T-helper 2 cell treated with Interferon-gamma antibody and Interleukin-4, amounts not matched to agents 5 μg/mL and 100 μg/mL, for 36 hours (primary cell): Measurements from ENCODE around the gene MAPK8IP3.
"Not testable (repeated sequence)": the region's sequence is repeated elsewhere in the genome, so short reads cannot be mapped to it uniquely, and the experiment has no call there.

ENCODE experiments used
- DNase-seq: peaks from one replicate; pipeline ENCODE4 v3.0.0; 2021; ENCODE audit warnings: low spot score
- H3K27ac Mint-ChIP-seq: one replicate; pipeline ENCODE4 v1.8.0; 2021; ENCODE audit warnings: mild to moderate bottlenecking, mixed read lengths
- H3K27me3 Mint-ChIP-seq: one replicate; pipeline ENCODE4 v1.8.0; 2021; ENCODE audit warnings: low read depth, mixed read lengths
- H3K36me3 Mint-ChIP-seq: one replicate; pipeline ENCODE4 v1.8.0; 2021; ENCODE audit warnings: low read depth, mixed read lengths
- H3K4me1 Mint-ChIP-seq: one replicate; pipeline ENCODE4 v1.8.0; 2021; ENCODE audit warnings: low read depth, mixed read lengths
- H3K4me3 Mint-ChIP-seq: one replicate; pipeline ENCODE4 v1.8.0; 2022; ENCODE audit warnings: mild to moderate bottlenecking, moderate library complexity, mixed read lengths
- H3K9me3 Mint-ChIP-seq: one replicate; pipeline ENCODE4 v1.8.0; 2021; ENCODE audit warnings: mixed read lengths

The MAPK8IP3 gene

GRCh38 chr16:1708768-1709180, 2.8 kb downstream of the MAPK8IP3 start:
- H3K36me3 Mint-ChIP-seq = peaks cover 3% of the 10 kb centered on the region
- H3K27me3 Mint-ChIP-seq = no peaks in the 10 kb centered on the region
- H3K27ac Mint-ChIP-seq = no peak overlapping the region
- H3K4me3 Mint-ChIP-seq = no peak overlapping the region
- peaks cover 24% of the 10 kb centered on the region for H3K4me1 Mint-ChIP-seq
- DNase-seq = no peak
- H3K9me3 Mint-ChIP-seq = no peaks in the 10 kb centered on the region

- Mint-ChIP-seq H3K27me3 (no peaks in the 10 kb centered on the region), H3K4me3 (no peak overlapping the region), H3K9me3 (no peaks in the 10 kb centered on the region), H3K36me3 (peaks cover 3% of the 10 kb centered on the region), H3K4me1 (peaks cover 22% of the 10 kb centered on the region), H3K27ac (no peak overlapping the region)
- no peak for DNase-seq
Observed at GRCh38 chr16:1709356-1709755, 3.4 kb downstream of the MAPK8IP3 start.

- no peak overlapping the region for H3K27ac Mint-ChIP-seq
- peaks cover 8% of the 10 kb centered on the region for H3K36me3 Mint-ChIP-seq
- no peak for DNase-seq
- H3K4me1 Mint-ChIP-seq = peaks cover 13% of the 10 kb centered on the region
- no peak overlapping the region for H3K4me3 Mint-ChIP-seq
- H3K27me3 Mint-ChIP-seq = no peaks in the 10 kb centered on the region
- H3K9me3 Mint-ChIP-seq = no peaks in the 10 kb centered on the region
Observed at GRCh38 chr16:1710811-1711507, 5.0 kb downstream of the MAPK8IP3 start.

GRCh38 chr16:1712791-1713261, 6.8 kb downstream of the MAPK8IP3 start:
- peaks cover 6% of the 10 kb centered on the region for H3K36me3 Mint-ChIP-seq
- no peak overlapping the region for H3K4me3 Mint-ChIP-seq
- peaks cover 6% of the 10 kb centered on the region for H3K4me1 Mint-ChIP-seq
- H3K27ac Mint-ChIP-seq = no peak overlapping the region
- DNase-seq = no peak
- no peaks in the 10 kb centered on the region for H3K9me3 Mint-ChIP-seq
- H3K27me3 Mint-ChIP-seq = no peaks in the 10 kb centered on the region

GRCh38 chr16:1713331-1713730, 7.3 kb downstream of the MAPK8IP3 start:
- no peaks in the 10 kb centered on the region for H3K9me3 Mint-ChIP-seq
- H3K4me1 Mint-ChIP-seq = peaks cover 3% of the 10 kb centered on the region
- no peak overlapping the region for H3K4me3 Mint-ChIP-seq
- no peak overlapping the region for H3K27ac Mint-ChIP-seq
- DNase-seq = no peak
- H3K36me3 Mint-ChIP-seq = peaks cover 6% of the 10 kb centered on the region
- H3K27me3 Mint-ChIP-seq = no peaks in the 10 kb centered on the region

GRCh38 chr16:1713933-1714332, 7.9 kb downstream of the MAPK8IP3 start:
- DNase-seq = no peak
- no peaks in the 10 kb centered on the region for H3K9me3 Mint-ChIP-seq
- peaks cover 6% of the 10 kb centered on the region for H3K36me3 Mint-ChIP-seq
- no peak overlapping the region for H3K4me3 Mint-ChIP-seq
- H3K27ac Mint-ChIP-seq = no peak overlapping the region
- no peaks in the 10 kb centered on the region for H3K27me3 Mint-ChIP-seq
- peaks cover 5% of the 10 kb centered on the region for H3K4me1 Mint-ChIP-seq

- Mint-ChIP-seq H3K9me3 (no peaks in the 10 kb centered on the region), H3K36me3 (peaks cover 7% of the 10 kb centered on the region), H3K27ac (no peak overlapping the region), H3K4me1 (peaks cover 10% of the 10 kb centered on the region), H3K27me3 (no peaks in the 10 kb centered on the region), H3K4me3 (no peak overlapping the region)
- no peak for DNase-seq
Observed at GRCh38 chr16:1715220-1715619, 9.2 kb downstream of the MAPK8IP3 start.

GRCh38 chr16:1718236-1718635, 12.2 kb downstream of the MAPK8IP3 start:
- not testable (repeated sequence) for H3K36me3 Mint-ChIP-seq, H3K27ac Mint-ChIP-seq
- peaks cover 16% of the 10 kb centered on the region for H3K4me1 Mint-ChIP-seq

GRCh38 chr16:1719559-1720229, 13.7 kb downstream of the MAPK8IP3 start:
- Mint-ChIP-seq H3K4me1 (peaks cover 22% of the 10 kb centered on the region), H3K27ac (peak overlapping the region; percentile 45)
- not testable (repeated sequence) for H3K4me3 Mint-ChIP-seq, H3K9me3 Mint-ChIP-seq, DNase-seq, H3K27me3 Mint-ChIP-seq, H3K36me3 Mint-ChIP-seq

More at GRCh38 chr16:1718236-1718635, 12.2 kb downstream of the MAPK8IP3 start:
- not testable (repeated sequence) for H3K9me3 Mint-ChIP-seq, DNase-seq, H3K27me3 Mint-ChIP-seq, H3K4me3 Mint-ChIP-seq

- Mint-ChIP-seq H3K27ac (no peak overlapping the region), H3K9me3 (no peaks in the 10 kb centered on the region), H3K27me3 (no peaks in the 10 kb centered on the region), H3K4me3 (no peak overlapping the region), H3K4me1 (peaks cover 22% of the 10 kb centered on the region), H3K36me3 (peaks cover 3% of the 10 kb centered on the region)
- DNase-seq = no peak
Observed at GRCh38 chr16:1721372-1721771, 15.4 kb downstream of the MAPK8IP3 start.

- H3K9me3 Mint-ChIP-seq = no peaks in the 10 kb centered on the region
- H3K27ac Mint-ChIP-seq = peak overlapping the region; percentile 71
- H3K4me3 Mint-ChIP-seq = peak overlapping the region; percentile 34
- H3K27me3 Mint-ChIP-seq = no peaks in the 10 kb centered on the region
- DNase-seq = peak; percentile 18
- H3K36me3 Mint-ChIP-seq = peaks cover 9% of the 10 kb centered on the region
- H3K4me1 Mint-ChIP-seq = peaks cover 22% of the 10 kb centered on the region
Observed at GRCh38 chr16:1723450-1724147, 17.6 kb downstream of the MAPK8IP3 start.

- H3K9me3 Mint-ChIP-seq = no peaks in the 10 kb centered on the region
- peaks cover 13% of the 10 kb centered on the region for H3K36me3 Mint-ChIP-seq
- DNase-seq = no peak
- H3K4me3 Mint-ChIP-seq = no peak overlapping the region
- no peak overlapping the region for H3K27ac Mint-ChIP-seq
- peaks cover 17% of the 10 kb centered on the region for H3K4me1 Mint-ChIP-seq
- no peaks in the 10 kb centered on the region for H3K27me3 Mint-ChIP-seq
Observed at GRCh38 chr16:1724491-1724890, 18.5 kb downstream of the MAPK8IP3 start.

- H3K27ac Mint-ChIP-seq = no peak overlapping the region
- peaks cover 10% of the 10 kb centered on the region for H3K36me3 Mint-ChIP-seq
Observed at GRCh38 chr16:1726661-1727502, 20.9 kb downstream of the MAPK8IP3 start.

More at GRCh38 chr16:1726661-1727502, 20.9 kb downstream of the MAPK8IP3 start:
- H3K4me3 Mint-ChIP-seq = no peak overlapping the region
- no peak for DNase-seq
- H3K4me1 Mint-ChIP-seq = peaks cover 9% of the 10 kb centered on the region
- no peaks in the 10 kb centered on the region for H3K27me3 Mint-ChIP-seq
- H3K9me3 Mint-ChIP-seq = no peaks in the 10 kb centered on the region
